Measurements from ENCODE around the gene MYRF. TPM values are rescaled to one million over a fixed set of nuclear protein-coding genes. Genes with fewer than 3 reads are reported as not detected.

The MYRF gene
- polyA plus RNA-seq, 1 donor (not counting 4 experiments of a cell fraction or from before 2014, with no cell fraction given), result 0.14 TPM

DNA sequence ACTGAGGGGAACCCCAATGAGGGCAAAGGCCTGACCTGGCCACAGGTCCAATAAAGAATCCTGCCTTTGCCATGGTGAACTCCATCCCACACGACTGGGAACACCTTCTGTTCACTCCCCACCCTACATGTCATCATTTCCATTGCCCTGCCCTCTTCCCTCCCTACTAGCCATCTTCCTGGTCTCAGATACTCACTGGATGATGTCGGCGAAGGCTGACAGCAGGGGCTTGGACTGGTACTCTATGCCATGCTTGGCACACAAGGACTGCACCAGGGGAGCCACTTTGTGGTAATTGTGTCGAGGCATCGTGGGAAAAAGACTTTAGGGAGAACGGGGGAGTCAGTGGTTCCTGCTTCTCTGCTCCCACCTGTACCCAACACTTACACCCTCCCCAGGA lies 50.2 kb downstream of the MYRF start:
- TF ChIP-seq, protein P1, sequence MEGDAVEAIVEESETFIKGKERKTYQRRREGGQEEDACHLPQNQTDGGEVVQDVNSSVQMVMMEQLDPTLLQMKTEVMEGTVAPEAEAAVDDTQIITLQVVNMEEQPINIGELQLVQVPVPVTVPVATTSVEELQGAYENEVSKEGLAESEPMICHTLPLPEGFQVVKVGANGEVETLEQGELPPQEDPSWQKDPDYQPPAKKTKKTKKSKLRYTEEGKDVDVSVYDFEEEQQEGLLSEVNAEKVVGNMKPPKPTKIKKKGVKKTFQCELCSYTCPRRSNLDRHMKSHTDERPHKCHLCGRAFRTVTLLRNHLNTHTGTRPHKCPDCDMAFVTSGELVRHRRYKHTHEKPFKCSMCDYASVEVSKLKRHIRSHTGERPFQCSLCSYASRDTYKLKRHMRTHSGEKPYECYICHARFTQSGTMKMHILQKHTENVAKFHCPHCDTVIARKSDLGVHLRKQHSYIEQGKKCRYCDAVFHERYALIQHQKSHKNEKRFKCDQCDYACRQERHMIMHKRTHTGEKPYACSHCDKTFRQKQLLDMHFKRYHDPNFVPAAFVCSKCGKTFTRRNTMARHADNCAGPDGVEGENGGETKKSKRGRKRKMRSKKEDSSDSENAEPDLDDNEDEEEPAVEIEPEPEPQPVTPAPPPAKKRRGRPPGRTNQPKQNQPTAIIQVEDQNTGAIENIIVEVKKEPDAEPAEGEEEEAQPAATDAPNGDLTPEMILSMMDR (optimal IDR thresholded peaks at IDR 0.05 in 1 of 3, IDR thresholded peaks at IDR 0.05 in 1 of 3, conservative IDR thresholded peaks at IDR 0.05 in 1 of 3; ENCODE audit: extremely low read depth in 1 of 3, insufficient read depth in 2 of 3, low read length in 3 of 3), result no peak

DNA sequence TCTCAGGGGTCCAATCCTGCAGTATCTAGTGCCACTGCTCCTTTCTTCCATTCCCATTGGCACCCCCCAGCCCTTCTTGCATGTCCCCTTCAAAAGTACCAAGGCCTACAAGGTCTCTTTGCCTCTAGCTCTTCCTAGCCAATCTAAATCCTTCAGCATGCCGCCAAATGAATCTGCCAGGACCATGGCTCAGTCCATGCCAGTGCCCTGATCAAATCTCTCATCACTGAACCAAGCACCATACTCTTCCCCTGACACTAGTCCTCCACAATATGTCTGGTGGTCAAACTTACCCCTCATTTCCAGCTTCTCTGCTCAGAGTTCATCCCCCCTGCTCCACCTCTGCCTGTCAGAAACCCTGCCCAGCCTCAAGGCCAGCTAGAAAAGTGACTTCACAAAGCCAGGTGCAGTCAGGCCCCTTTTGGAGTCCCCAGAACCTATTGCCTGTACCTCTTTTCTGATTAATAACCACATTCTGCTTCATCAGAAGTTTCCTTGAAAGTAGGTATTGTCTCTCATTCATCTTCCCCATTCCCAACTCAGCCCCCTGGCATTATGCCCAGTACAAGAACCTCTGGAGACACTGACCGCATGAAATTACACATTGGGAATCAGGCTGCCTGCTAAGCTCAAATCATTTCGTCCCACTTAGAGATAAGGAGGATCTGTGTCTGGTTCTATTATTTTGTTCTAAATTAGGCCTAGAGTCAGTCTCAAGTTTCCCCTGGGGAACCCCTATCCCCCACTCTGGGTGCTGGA lies 51.6 kb downstream of the MYRF start:
- TF ChIP-seq, protein P1 (optimal IDR thresholded peaks at IDR 0.05 in 1 of 3, IDR thresholded peaks at IDR 0.05 in 1 of 3, conservative IDR thresholded peaks at IDR 0.05 in 1 of 3; ENCODE audit: extremely low read depth in 1 of 3, insufficient read depth in 2 of 3, low read length in 3 of 3), result no peak
- TF ChIP-seq EZH2 (IDR thresholded peaks at IDR 0.05; ENCODE audit: low read length), result no peak
- Histone ChIP-seq H3K4me2 (ENCODE audit: control insufficient read depth, extremely low read depth, insufficient read depth, low read depth, low read length) (no peak overlapping the region), H3K27me3 (ENCODE audit: control insufficient read depth, extremely low read depth, insufficient read depth, low read length) (no peaks in the 10 kb centered on the region), H3K36me3 (ENCODE audit: control insufficient read depth in 2 of 2, extremely low read depth in 1 of 2, insufficient read depth in 2 of 2, low read length in 2 of 2) (peaks cover 6 to 26% of the 10 kb centered on the region in 2 experiments), H3K4me3 (ENCODE audit: control insufficient read depth in 2 of 3, extremely low read depth in 1 of 3, insufficient read depth in 2 of 3, low read depth in 1 of 3, low read length in 3 of 3) (no peak overlapping the region), H2AFZ (ENCODE audit: control insufficient read depth, low read length) (no peak overlapping the region), H3K79me2 (ENCODE audit: control insufficient read depth, insufficient read depth, low read length) (peaks cover 2% of the 10 kb centered on the region), H3K9me1 (ENCODE audit: control insufficient read depth, extremely low read depth, insufficient read depth, low read length) (peaks cover 3% of the 10 kb centered on the region), H3K27ac (ENCODE audit: control insufficient read depth, insufficient read depth, low read length) (no peak overlapping the region), H4K20me1 (ENCODE audit: control insufficient read depth, extremely low read depth, insufficient read depth, low read length) (no peaks in the 10 kb centered on the region), H3K9ac (ENCODE audit: control insufficient read depth, extremely low read depth, insufficient read depth, low read length) (no peak overlapping the region), H3K4me1 (ENCODE audit: control insufficient read depth, extremely low read depth, insufficient read depth, low read length) (no peaks in the 10 kb centered on the region), H3K9me3 (ENCODE audit: control insufficient read depth, low read depth, low read length) (no peaks in the 10 kb centered on the region)
- dilution Hi-C loops (cut with MboI; ENCODE audit: extremely low pct_ligation_motif_present, low sequenced_read_pairs), result no loop called here
- DNase-seq (ENCODE audit: low read depth, low spot score) (no peak), FAIRE-seq (no peak)

More for the DNA sequence above, 50.2 kb downstream of the MYRF start:
- H3K36me3 ChIP-seq (ENCODE audit: control insufficient read depth in 2 of 2, extremely low read depth in 1 of 2, insufficient read depth in 2 of 2, low read length in 2 of 2), result peaks cover 6 to 26% of the 10 kb centered on the region in 2 experiments
- no peaks in the 10 kb centered on the region for H3K27me3 ChIP-seq (ENCODE audit: control insufficient read depth, extremely low read depth, insufficient read depth, low read length)
- no peak overlapping the region for H3K27ac ChIP-seq (ENCODE audit: control insufficient read depth, insufficient read depth, low read length)
- H4K20me1 ChIP-seq (ENCODE audit: control insufficient read depth, extremely low read depth, insufficient read depth, low read length), result no peaks in the 10 kb centered on the region
- dilution Hi-C loops (cut with MboI; ENCODE audit: extremely low pct_ligation_motif_present, low sequenced_read_pairs), result no loop called here
- H3K9me3 ChIP-seq (ENCODE audit: control insufficient read depth, low read depth, low read length), result no peaks in the 10 kb centered on the region
- H3K4me1 ChIP-seq (ENCODE audit: control insufficient read depth, extremely low read depth, insufficient read depth, low read length), result no peaks in the 10 kb centered on the region
- DNase-seq (ENCODE audit: low read depth, low spot score) (no peak), FAIRE-seq (no peak)
- no peak overlapping the region for H2AFZ ChIP-seq (ENCODE audit: control insufficient read depth, low read length)
- peaks cover 3% of the 10 kb centered on the region for H3K9me1 ChIP-seq (ENCODE audit: control insufficient read depth, extremely low read depth, insufficient read depth, low read length)
- H3K4me3 ChIP-seq (ENCODE audit: control insufficient read depth in 2 of 3, extremely low read depth in 1 of 3, insufficient read depth in 2 of 3, low read depth in 1 of 3, low read length in 3 of 3), result no peak overlapping the region
- H3K9ac ChIP-seq (ENCODE audit: control insufficient read depth, extremely low read depth, insufficient read depth, low read length), result no peak overlapping the region
- peaks cover 2% of the 10 kb centered on the region for H3K79me2 ChIP-seq (ENCODE audit: control insufficient read depth, insufficient read depth, low read length)
- H3K4me2 ChIP-seq (ENCODE audit: control insufficient read depth, extremely low read depth, insufficient read depth, low read depth, low read length), result no peak overlapping the region

Measured in keratinocyte (primary cell).